DND-41 (cell line): ENCODE measurements around the gene TMEM89.

Experiments
- ATAC-seq: fragments of 200-7000 bp; cut with Tn5 transposase; 3 replicates; pipeline ENCODE4 v1.9.1; 2021; ENCODE audit warnings: low read depth; ENCODE audit not compliant: insufficient read depth
- DNase-seq: peaks from one replicate; pipeline ENCODE4 v3.0.0-alpha.2; 2020
- H2AFZ ChIP-seq: 2 replicates; pipeline ENCODE4 v1.6.0; 2012; ENCODE audit warnings: low read depth, low read length
- H3K27ac ChIP-seq: 2 replicates; pipeline ENCODE4 v1.5.1; 2012; ENCODE audit warnings: low read length, inconsistent platforms
- H3K27me3 ChIP-seq: fragments of 200-600 bp; sonication (generic); 2 replicates; pipeline ENCODE4 v1.6.0; 2012; ENCODE audit warnings: low read length, mild to moderate bottlenecking, inconsistent platforms; ENCODE audit not compliant: insufficient read depth, poor library complexity
- H3K36me3 ChIP-seq: 2 replicates; pipeline ENCODE4 v1.5.1; 2012; ENCODE audit warnings: low read length, inconsistent platforms; ENCODE audit not compliant: insufficient read depth
- H3K4me1 ChIP-seq: 2 replicates; pipeline ENCODE4 v1.5.1; 2012; ENCODE audit warnings: mild to moderate bottlenecking, low read length; ENCODE audit not compliant: insufficient read depth
- H3K4me2 ChIP-seq: 2 replicates; pipeline ENCODE4 v1.6.0; 2012; ENCODE audit warnings: mild to moderate bottlenecking, moderate library complexity, low read length, inconsistent platforms; ENCODE audit not compliant: insufficient read depth
- H3K4me3 ChIP-seq, 2 experiments: fragments of 200-600 bp in 1 of 2; shearing (Covaris generic) in 1 of 2; 2 replicates each; pipeline ENCODE4 v1.5.1; 2012 to 2016; ENCODE audit warnings: inconsistent platforms in 2 of 2, low read length in 2 of 2, mild to moderate bottlenecking in 2 of 2, low read depth in 1 of 2, moderate library complexity in 1 of 2
- H3K79me2 ChIP-seq: 2 replicates; pipeline ENCODE4 v1.6.0; 2012; ENCODE audit warnings: low read length, inconsistent platforms; ENCODE audit not compliant: insufficient read depth
- H3K9ac ChIP-seq: 2 replicates; pipeline ENCODE4 v1.6.0; 2012; ENCODE audit warnings: low read depth, mild to moderate bottlenecking, inconsistent platforms, low read length, moderate library complexity
- H3K9me3 ChIP-seq: 2 replicates; pipeline ENCODE4 v1.5.1; 2012; ENCODE audit warnings: low read length, moderate library complexity, mild to moderate bottlenecking, inconsistent platforms; ENCODE audit not compliant: insufficient read depth, severe bottlenecking
- H4K20me1 ChIP-seq: 2 replicates; pipeline ENCODE4 v1.6.0; 2012; ENCODE audit warnings: low read length; ENCODE audit not compliant: insufficient read depth
- CTCF ChIP-seq: IDR thresholded peaks from 2 replicates; pipeline ENCODE4 v1.5.1; 2012; ENCODE audit warnings: borderline replicate concordance, low read length, moderate library complexity, mild to moderate bottlenecking; ENCODE audit not compliant: poor library complexity, severe bottlenecking; ENCODE audit errors: extremely low read depth
- EZH2 ChIP-seq: IDR thresholded peaks from 3 replicates; pipeline ENCODE4 v1.6.1; 2012; ENCODE audit warnings: borderline replicate concordance, low read depth, mild to moderate bottlenecking, moderate library complexity, low read length, inconsistent platforms; ENCODE audit not compliant: severe bottlenecking

TMEM89 gene

DNA sequence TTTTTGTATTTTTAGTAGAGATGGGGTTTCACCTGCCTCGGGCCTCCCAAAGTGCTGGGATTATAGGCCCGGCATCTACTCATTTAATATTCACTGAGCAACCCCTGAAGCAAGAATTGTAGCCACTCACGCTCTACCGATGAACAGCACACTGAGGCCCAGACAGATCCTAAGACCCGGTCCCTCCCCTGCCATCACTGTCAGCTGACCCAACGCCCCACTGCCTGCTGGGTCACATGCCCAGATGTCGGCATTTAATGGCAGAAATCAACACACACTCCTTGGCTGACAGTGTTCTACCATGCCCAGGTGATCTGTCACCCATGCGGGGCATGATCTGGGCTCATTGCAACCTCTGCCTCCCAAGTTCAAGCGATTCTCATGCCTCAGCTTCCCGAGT lies 3.2 kb upstream of the TMEM89 start:
- ATAC-seq: no peak
- no peaks in the 10 kb centered on the region for H3K9me3 ChIP-seq
- H3K36me3 ChIP-seq: peaks cover 46% of the 10 kb centered on the region
- no peak overlapping the region for H3K4me3 ChIP-seq
- H4K20me1 ChIP-seq: no peaks in the 10 kb centered on the region
- H3K4me2 ChIP-seq: no peak overlapping the region
- H3K79me2 ChIP-seq: no peaks in the 10 kb centered on the region
- no peak overlapping the region for H3K9ac ChIP-seq
- H2AFZ ChIP-seq: no peak overlapping the region
- peaks cover 8% of the 10 kb centered on the region; the same call in 1 of the 2 replicates for H3K4me1 ChIP-seq
- no peak for DNase-seq
- no peaks in the 10 kb centered on the region for H3K27me3 ChIP-seq
- no peak for TF ChIP-seq EZH2
- no peak for TF ChIP-seq CTCF
- no peak overlapping the region for H3K27ac ChIP-seq

GRCh38 chr3:48623851-48624547 lies 2.4 kb upstream of the TMEM89 start:
- Histone ChIP-seq H3K4me2 (no peak overlapping the region), H2AFZ (no peak overlapping the region), H3K9ac (no peak overlapping the region), H3K4me1 (peaks cover 8% of the 10 kb centered on the region; the same call in 1 of the 2 replicates), H3K79me2 (no peaks in the 10 kb centered on the region), H3K27me3 (no peaks in the 10 kb centered on the region), H3K9me3 (no peaks in the 10 kb centered on the region), H3K4me3 (no peak overlapping the region), H4K20me1 (no peaks in the 10 kb centered on the region), H3K27ac (peak overlapping the region; percentile 59), H3K36me3 (peaks cover 49% of the 10 kb centered on the region)
- TF ChIP-seq EZH2 (no peak), CTCF (no peak)
- ATAC-seq (peak; percentile 52; the same call in 2 of the 3 replicates), DNase-seq (no peak)

- Histone ChIP-seq H3K4me1 (peaks cover 8% of the 10 kb centered on the region; the same call in 1 of the 2 replicates), H3K9ac (no peak overlapping the region), H3K79me2 (0 out of 2 replicates have a peak, but pooled peaks cover 5% of the 10 kb centered on the region), H3K27ac (no peak overlapping the region; the same call in 1 of the 2 replicates), H3K4me3 (no peak overlapping the region), H3K9me3 (peaks cover 16% of the 10 kb centered on the region), H4K20me1 (no peaks in the 10 kb centered on the region), H2AFZ (no peak overlapping the region), H3K27me3 (no peaks in the 10 kb centered on the region), H3K4me2 (no peak overlapping the region), H3K36me3 (peaks cover 34% of the 10 kb centered on the region)
- TF ChIP-seq CTCF (no peak), EZH2 (no peak)
- no peak for ATAC-seq
- DNase-seq: no peak
These were observed 1.7 kb downstream of the TMEM89 start for GRCh38 chr3:48619541-48620524.
